GM04503 (cell line): ENCODE data around the gene COLEC11.

ENCODE experiments used
- DNase-seq: peaks from one replicate; pipeline ENCODE4 v3.0.0-alpha.2; 2012; ENCODE audit warnings: low read depth

The COLEC11 gene

DNA sequence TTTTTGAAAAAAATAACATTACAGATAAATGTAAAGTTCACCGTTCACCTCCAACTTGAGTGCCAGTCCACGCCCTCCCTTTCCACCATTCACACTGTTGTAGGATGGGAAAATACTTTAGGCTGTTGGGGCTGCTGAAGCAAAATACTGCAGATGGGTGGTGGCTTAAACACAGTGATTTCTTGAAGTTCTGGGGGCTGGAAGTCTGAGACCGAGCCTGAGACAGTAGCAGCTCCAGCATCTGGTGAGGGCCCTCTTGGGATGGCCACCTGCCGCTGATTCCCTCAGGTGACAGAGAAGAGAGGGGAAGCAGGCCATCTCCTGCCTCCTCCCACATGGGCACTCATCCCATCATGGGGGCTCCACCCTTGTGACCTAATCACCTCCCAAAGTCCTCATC is 80.8 kb downstream of the COLEC11 start:
- DNase-seq, result no peak

- no peak for DNase-seq
These were observed 82.5 kb downstream of the COLEC11 start for GRCh38 chr2:3677436-3677835.

DNA sequence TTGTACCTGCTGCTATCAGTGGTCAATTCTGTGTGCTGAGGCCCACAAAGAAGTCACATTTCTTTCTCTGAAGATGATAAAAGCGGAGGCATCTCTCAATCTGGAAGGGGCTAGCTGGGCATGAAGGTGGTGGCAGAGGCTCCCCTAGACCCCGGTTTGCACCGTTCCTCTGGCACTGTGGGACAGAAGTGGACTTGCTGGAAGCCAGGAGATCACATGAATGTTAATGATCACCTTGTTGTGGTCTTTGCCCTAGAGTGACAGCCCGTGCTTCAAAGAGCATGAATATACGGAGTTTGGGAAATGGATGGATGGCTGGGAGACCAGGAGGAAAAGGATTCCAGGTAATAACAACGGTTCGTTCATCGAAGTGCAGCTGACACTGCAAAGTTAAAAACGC is 83.3 kb downstream of the COLEC11 start:
- DNase-seq, result no peak

DNA sequence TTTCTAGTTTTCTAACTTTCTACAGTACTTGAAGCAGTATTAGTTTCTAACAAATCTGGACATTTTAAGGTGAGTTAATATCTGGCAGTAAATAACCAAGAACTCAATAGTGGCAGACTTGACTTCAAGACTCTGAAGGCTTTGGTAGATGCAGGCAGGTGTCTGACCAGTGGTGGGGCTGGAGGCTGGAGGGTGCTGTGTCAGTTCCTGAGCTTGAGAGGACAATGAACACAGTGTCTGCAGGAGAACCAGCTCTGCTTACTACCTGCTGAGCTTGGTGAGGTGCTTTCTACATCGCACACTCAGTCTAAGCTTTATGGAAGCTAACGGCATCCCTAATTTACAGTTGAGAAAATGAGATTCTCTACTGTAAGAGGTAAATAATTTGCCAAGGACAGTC is 84.3 kb downstream of the COLEC11 start:
- no peak for DNase-seq

DNA sequence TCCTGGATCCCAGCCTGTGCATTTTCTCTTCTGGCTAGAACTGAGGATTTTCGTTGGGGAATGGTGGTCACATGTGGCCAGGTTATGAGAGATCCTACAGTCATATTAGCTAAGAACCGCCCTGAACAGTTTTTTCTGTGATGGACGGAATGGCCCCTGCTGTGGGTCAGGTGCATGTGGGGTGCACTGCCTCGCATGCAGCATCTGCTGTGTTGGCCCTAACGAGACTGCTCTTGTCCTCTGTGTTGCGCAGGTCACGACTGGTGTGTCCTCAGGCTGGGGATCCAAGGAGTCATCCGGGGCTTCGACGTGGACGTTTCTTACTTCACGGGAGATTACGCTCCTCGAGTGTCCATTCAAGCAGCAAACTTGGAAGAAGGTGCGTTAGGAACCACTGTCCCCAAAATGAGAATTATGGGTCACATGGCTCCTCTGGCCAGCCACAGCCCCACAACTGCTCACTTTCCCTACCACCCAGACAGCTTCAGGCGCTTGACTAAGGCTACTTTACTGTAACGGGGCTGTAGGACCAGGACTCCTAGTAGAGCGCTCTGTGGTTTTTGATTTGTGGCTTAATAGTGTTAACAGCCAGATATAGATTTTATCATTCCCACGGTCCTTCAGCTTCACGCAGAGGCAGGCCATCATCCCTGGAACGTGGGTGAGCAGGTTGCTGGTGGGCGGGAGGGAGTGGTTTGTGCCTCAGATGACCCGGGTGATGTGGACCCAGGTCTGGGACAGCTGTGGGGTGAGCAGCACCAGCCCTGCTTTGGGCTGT is 84.9 kb downstream of the COLEC11 start:
- DNase-seq, result no peak

DNA sequence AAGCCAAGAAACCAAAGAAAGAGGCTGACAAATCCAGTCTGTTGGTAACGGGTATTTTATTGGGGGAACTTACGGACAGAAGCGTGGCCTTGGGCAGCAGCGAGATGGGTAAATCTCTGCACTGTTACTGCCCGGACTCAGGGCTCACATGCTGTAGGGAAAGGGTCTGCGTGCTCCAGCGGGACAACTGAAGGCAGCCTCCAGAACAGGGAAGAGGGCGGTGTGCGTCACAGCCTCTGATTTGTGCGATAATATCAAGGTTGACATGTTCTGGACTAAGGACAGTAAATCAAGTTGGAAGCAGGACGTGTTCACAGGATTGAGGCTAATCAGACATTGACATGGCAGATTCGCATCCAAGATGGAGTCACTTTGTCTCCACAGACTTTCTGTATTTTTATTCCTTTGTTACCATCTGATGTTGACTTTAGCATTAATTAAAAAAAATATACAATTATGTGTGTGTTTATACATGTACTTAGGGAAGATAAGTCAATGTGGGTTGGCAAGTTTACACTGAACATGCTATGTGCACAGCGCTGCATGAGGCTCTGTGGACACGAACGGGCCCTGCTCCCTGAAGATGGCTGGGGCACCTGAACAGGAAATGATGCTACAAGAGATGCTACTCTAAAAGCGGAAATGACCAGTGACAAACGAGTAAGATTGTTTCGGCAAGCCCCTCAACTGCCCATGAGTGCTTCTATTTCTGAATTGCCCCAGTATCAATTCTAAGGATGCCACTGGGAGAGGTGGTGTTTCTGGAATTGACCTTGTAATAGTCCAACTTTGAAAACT is 85.8 kb downstream of the COLEC11 start:
- DNase-seq, result no peak

DNA sequence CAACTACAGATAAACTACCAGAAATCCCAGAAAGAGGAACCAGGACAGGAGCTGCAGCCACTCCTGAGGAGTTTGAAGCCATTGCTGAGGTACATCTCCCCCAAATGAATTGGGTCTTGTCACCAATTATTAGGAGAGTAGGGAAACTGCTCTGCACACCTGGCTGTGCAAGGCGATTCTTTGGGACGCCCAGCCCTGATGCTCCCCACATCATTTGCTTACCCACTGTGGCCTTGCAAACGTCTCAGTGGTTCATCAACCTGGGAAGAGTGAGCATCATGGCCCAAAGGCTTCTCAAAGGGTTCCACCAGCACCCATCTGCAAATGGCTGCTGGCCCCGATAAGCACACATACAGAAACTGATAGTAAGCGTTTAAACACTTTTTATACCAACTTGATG is 86.7 kb downstream of the COLEC11 start:
- DNase-seq, result no peak

GRCh38 chr2:3682811-3683210 is 87.9 kb downstream of the COLEC11 start:
- no peak for DNase-seq

DNA sequence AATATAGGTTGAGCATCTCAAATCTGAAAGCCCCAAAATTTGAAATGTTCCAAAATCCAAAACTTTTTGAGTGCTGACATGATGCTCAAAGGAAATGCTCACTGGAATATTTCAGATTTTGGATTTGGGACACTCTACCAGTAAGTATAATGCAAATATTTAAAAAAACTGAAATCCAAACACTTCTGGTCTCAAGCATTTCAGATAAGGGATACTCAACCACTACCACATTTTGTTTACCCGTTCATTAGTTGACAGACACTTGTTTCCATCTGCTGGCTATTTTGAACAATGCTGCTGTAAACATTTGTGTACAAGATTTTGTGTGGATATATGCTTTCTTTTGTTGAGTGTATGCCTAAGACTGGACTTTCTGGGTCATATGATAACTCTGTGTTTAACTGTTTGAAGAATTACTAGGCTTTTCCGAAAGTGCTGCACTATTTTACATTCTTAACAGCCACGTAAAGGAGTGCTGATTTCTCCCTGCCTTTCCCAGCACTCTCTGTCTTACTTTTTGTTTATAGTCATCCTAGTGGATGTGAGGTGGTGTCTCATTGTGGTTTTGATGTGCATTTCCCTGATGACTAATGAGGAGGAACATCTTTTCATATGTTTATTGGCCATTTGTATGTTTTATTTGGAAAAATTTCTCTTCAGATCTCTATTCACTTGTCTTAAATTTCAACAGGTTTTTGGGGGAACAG is 89.0 kb downstream of the COLEC11 start:
- no peak for DNase-seq

GRCh38 chr2:3689998-3690748 is 95.3 kb downstream of the COLEC11 start:
- DNase-seq, result no peak

DNA sequence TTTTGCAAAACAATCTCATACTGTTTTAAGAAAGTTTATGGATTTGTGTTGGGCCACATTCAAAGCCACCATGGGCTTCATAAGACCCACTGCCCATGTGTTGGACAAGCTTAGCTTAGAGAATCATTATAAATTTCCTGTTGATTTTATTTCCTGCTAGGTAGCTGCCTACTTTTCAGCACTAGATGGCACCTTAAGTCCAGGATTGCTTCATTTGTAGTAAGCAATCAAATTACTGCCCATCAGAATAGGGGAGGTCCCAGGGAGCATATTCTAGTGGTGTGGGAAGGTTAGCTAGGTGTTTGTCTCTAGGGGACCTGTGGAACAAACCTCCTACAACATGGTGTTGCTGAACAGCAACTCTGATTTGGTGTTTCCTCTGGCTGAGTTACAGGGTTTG is 97.5 kb downstream of the COLEC11 start:
- no peak for DNase-seq
